LNCaP clone FGC (cell line): ENCODE data around the gene INSIG2.

Experiments used
- DNase-seq: peaks from one replicate; pipeline ENCODE4 v3.0.0-alpha.2; 2011; ENCODE audit warnings: low read depth
- H3K4me3 ChIP-seq: 2 replicates; pipeline ENCODE4 v1.5.1; 2011; ENCODE audit warnings: mild to moderate bottlenecking, low read depth, low read length, control low read depth
- TF ChIP-seq, protein P1 (sequence below): IDR thresholded peaks from 2 replicates; pipeline ENCODE4 v1.5.1; 2012; ENCODE audit warnings: mild to moderate bottlenecking; ENCODE audit not compliant: control insufficient read depth, insufficient read depth; ENCODE audit errors: extremely low read depth

The INSIG2 gene

DNA sequence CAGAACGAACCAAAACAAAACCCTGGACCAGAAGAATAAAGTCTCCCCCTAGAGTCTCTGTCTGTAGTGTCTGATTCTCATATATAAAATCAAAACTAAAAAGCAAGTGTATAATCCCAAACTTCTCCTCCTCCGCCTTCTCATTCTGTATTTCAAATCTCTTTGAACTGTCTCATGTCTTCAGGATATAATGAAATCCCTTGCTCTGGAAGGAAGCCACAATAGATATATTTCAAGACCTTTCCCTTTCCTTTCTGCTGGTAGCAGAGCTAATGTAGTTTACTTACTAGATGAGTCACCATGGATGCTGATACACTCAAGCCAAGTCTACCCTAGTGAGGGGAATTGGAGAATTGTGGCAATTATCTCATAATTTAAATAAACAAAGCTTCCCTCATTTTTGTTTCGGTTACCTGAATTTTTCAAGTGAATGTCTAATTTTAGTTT is 40.9 kb upstream of the INSIG2 start:
- H3K4me3 ChIP-seq, result no peak overlapping the region
- TF ChIP-seq, protein P1, sequence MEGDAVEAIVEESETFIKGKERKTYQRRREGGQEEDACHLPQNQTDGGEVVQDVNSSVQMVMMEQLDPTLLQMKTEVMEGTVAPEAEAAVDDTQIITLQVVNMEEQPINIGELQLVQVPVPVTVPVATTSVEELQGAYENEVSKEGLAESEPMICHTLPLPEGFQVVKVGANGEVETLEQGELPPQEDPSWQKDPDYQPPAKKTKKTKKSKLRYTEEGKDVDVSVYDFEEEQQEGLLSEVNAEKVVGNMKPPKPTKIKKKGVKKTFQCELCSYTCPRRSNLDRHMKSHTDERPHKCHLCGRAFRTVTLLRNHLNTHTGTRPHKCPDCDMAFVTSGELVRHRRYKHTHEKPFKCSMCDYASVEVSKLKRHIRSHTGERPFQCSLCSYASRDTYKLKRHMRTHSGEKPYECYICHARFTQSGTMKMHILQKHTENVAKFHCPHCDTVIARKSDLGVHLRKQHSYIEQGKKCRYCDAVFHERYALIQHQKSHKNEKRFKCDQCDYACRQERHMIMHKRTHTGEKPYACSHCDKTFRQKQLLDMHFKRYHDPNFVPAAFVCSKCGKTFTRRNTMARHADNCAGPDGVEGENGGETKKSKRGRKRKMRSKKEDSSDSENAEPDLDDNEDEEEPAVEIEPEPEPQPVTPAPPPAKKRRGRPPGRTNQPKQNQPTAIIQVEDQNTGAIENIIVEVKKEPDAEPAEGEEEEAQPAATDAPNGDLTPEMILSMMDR, result no peak
- no peak for DNase-seq

DNA sequence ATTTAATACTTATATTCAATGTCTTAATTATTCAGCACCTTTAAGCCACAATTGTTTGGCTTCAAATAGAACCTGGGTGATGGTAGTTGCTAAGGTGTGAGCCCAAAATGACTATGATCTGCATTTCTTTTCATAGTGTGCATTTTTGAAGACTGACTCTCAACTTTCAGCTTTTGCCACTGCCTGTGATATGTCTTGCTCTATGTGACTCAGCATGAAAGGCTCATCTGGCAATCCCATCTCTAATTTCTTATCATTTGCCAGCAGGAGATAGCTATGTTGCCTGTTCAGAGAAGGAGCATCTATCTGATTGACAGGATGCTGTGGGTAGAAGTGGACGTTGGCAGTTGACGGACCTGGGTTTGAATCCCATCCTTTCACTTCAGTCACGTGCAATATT is 39.9 kb upstream of the INSIG2 start:
- DNase-seq, result no peak
- TF ChIP-seq, protein P1, result no peak
- no peak overlapping the region for H3K4me3 ChIP-seq

DNA sequence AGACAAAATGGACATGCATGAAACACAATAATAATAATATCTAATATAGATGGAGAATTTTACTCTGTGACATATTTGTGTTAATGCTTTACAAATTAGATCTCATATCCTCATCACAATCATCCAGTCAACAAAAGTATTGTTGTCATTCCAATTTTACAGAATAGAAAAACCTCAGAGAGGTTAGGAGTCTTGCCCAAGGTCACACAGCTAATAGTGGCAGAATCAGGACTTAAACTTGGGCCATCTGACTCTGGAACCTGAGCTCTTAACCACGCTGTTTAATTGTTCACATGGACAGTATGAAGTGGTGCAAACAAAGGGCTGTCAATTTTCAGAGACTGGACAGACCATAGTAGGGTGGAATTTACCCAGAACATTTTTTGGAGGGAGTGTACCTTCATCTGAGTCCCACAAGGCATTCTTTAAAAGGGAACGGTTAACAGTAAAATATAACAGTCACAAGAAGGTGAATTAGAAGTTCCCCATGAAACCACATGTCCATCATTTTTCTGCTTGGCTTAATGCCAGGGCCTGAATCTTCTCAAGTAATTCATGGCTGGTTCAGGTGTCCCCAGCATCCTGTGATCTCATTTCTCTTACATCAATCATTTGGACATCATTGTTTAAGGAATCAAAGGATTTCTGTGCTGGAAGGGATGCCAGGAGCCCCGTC is 39.0 kb upstream of the INSIG2 start:
- DNase-seq, result no peak
- H3K4me3 ChIP-seq, result no peak overlapping the region
- TF ChIP-seq, protein P1, result no peak

DNA sequence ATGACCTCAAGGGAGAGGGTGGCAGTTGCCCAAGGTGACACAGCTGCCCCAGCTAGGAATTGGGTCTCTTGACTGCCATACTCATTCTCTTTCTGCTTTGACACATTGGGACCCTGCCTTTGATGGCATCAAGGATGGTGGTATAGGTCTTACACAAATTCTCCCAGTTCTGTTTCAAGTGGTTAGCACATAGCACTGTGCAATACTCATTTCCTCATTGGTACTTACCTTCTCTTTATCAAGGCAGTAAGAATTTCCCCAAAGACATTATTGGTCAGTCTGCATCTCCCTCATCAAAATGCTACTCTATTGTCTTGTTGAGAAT is 38.5 kb upstream of the INSIG2 start:
- TF ChIP-seq, protein P1, result no peak
- H3K4me3 ChIP-seq, result no peak overlapping the region
- DNase-seq, result no peak

DNA sequence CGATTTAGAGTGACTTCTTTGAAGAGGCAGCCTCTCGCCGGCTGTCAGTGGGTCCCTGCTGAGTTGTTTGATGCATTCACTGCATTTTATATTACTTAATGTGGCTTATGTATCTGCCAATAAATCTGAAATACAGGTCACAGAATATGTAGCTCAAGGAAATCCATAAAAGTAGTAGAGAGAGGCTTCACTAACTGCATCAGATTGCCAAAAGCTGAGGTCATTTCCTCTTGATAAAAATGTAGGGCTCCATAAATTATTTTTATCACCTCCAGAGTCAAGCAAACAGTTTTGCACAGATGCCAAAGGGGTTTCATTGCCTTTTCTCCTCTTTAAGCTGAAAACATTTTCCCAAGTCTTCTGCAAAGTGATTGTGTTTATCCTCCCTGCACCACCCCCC is 37.9 kb upstream of the INSIG2 start:
- no peak overlapping the region for H3K4me3 ChIP-seq
- peak; percentile 67 for DNase-seq
- TF ChIP-seq, protein P1, result no peak

DNA sequence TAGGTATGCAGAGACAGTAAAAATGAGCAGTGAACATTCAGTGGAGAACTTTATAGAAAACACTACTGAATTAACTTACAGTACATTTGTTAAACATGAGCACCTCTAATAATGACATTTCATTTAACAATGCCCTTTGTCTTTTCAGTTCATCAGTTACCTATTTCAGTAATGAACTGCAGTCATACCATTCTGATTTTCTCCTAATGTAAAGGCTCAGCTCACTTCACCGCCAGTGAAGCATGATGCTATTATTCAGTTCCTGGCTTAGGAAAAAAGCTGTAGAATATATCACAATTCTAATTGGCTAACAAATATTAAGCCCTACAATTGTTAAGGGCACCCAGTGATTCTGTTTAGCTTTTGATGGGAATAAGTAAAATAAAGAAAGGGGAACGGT is 37.3 kb upstream of the INSIG2 start:
- TF ChIP-seq, protein P1, result no peak
- no peak overlapping the region for H3K4me3 ChIP-seq
- DNase-seq, result no peak

DNA sequence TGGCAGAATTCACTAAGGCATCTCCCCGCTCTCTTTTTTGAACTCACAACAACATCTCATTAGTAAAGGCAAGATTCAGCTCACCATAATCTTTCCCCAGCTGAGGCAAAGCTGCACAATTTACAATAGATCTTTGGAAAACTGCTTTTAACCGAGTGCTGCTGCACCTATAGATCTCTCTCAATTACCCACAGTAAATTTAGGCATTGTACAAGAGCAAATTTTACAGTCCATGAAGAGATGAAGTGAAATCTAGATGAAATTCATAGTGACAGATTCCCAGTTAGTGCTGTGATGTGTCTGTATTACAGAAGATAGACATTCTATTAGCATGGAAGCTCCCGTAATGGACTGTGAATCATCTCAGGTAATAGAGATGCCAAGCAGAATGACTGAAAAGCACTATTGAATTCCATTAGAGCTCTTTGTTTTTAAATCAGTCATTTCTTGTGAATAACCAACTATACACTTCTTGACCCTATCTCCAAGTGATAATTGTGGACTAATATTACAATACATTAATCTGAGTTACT is 36.4 kb upstream of the INSIG2 start:
- DNase-seq, result no peak
- TF ChIP-seq, protein P1, result no peak
- H3K4me3 ChIP-seq, result no peak overlapping the region
